ENCODE measurements around the gene ZFP36.

Gene ZFP36

GRCh38 chr19:39407660-39408391 lies 1.2 kb downstream of the ZFP36 start:
- no peaks in the 10 kb centered on the region for H3K36me3 ChIP-seq (ENCODE audit: insufficient read depth, low read length)
- H3K9ac ChIP-seq (ENCODE audit: low read depth, low read length): peak overlapping the region; percentile 97
- H3K9me3 ChIP-seq (ENCODE audit: control insufficient read depth, insufficient read depth, low read length): no peaks in the 10 kb centered on the region
- H3K4me1 ChIP-seq (ENCODE audit: insufficient read depth, low read length): peaks cover 15% of the 10 kb centered on the region

DNA sequence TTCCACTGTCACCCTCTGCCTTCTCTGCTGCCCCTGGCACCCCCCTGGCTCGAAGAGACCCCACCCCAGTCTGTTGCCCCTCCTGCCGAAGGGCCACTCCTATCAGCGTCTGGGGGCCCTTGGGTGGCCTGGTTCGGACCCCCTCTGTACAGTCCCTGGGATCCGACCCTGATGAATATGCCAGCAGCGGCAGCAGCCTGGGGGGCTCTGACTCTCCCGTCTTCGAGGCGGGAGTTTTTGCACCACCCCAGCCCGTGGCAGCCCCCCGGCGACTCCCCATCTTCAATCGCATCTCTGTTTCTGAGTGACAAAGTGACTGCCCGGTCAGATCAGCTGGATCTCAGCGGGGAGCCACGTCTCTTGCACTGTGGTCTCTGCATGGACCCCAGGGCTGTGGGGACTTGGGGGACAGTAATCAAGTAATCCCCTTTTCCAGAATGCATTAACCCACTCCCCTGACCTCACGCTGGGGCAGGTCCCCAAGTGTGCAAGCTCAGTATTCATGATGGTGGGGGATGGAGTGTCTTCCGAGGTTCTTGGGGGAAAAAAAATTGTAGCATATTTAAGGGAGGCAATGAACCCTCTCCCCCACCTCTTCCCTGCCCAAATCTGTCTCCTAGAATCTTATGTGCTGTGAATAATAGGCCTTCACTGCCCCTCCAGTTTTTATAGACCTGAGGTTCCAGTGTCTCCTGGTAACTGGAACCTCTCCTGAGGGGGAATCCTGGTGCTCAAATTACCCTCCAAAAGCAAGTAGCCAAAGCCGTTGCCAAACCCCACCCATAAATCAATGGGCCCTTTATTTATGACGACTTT lies 2.0 kb downstream of the ZFP36 start:
- H3K9me3 ChIP-seq (ENCODE audit: control insufficient read depth, insufficient read depth, low read length): no peaks in the 10 kb centered on the region
- H3K4me1 ChIP-seq (ENCODE audit: insufficient read depth, low read length): peaks cover 15% of the 10 kb centered on the region
- peak overlapping the region; percentile 9; the same call in 1 of the 2 replicates for H3K9ac ChIP-seq (ENCODE audit: low read depth, low read length)
- no peaks in the 10 kb centered on the region for H3K36me3 ChIP-seq (ENCODE audit: insufficient read depth, low read length)

DNA sequence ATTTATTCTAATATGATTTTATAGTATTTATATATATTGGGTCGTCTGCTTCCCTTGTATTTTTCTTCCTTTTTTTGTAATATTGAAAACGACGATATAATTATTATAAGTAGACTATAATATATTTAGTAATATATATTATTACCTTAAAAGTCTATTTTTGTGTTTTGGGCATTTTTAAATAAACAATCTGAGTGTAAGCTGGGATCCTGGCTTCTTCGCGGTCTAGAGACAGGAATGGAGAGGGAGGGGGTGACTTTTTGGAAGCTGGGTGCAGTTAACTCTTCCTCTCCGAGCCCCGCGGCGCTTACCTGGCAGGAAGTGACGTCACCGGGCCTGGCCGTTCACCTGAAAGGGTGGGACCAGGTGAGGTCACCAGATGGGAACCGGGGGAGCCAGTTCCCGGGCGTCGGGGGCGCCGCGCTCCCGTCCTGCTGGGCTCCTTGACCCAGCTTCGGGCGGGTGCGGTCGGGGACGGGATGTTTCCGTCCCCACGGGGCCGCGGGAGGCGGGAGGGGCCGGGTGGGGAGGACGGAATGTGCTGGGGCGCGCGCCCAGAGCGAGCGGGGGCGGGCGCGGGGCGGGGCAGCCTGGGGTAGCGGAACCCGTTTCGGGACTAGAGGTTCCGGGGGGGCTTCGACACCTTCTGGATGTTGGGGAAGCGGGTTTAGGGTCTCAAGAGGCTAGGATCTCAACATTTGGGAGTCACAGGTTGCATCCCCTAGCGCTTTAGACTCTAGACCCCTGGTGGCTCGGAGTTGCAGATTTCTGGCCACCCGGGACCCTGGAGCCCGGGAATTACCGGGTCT lies 2.8 kb downstream of the ZFP36 start:
- Histone ChIP-seq H3K36me3 (ENCODE audit: insufficient read depth, low read length) (no peaks in the 10 kb centered on the region), H3K9me3 (ENCODE audit: control insufficient read depth, insufficient read depth, low read length) (no peaks in the 10 kb centered on the region), H3K4me1 (ENCODE audit: insufficient read depth, low read length) (peaks cover 15% of the 10 kb centered on the region), H3K9ac (ENCODE audit: low read depth, low read length) (peak overlapping the region; percentile 93)

DNA sequence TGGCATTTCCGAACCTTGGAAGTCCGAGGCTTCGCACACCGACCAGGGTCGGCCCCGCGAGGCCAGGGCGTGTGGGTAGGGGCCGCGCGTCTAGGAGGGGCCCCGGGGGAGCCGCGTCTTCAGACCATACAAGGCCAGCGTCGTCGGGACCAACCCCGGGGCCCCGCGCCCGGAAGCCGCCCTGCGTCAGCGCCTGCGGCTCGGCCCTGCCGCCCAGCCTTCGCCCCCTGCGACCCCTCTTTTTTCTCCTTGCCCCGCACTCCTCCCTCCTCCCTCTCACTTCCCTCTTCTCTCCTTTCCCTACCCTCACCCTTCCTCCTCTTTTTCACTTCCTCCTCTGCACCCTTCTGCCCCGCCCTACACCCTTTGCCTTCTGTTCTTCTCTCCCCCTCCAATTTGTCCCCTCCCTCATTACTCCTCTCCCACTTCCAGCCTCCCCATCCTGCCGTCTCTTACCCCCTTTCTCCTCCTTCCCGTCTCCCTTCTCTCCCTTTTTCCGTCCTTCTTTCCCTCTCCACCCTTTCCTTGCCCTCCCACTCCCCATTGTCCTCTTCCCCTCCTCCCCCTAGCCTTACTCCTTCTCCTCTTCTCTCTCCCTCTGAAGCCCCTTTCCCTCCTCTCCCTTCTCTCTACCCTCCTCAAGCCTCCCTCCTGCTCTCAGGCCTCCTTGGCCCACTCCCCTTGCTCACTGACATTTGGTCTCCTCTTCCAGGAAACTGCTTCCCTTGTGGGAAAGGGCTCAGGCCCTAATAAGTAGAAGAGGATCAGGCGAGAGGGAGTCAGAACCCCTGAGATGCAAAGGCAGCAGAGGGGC lies 3.6 kb downstream of the ZFP36 start:
- Histone ChIP-seq H3K4me1 (ENCODE audit: insufficient read depth, low read length) (peaks cover 15% of the 10 kb centered on the region), H3K9me3 (ENCODE audit: control insufficient read depth, insufficient read depth, low read length) (no peaks in the 10 kb centered on the region), H3K36me3 (ENCODE audit: insufficient read depth, low read length) (no peaks in the 10 kb centered on the region), H3K9ac (ENCODE audit: low read depth, low read length) (peak overlapping the region; percentile 93)

- Histone ChIP-seq H3K9ac (ENCODE audit: low read depth, low read length) (peak overlapping the region; percentile 93), H3K36me3 (ENCODE audit: insufficient read depth, low read length) (no peaks in the 10 kb centered on the region), H3K9me3 (ENCODE audit: control insufficient read depth, insufficient read depth, low read length) (no peaks in the 10 kb centered on the region), H3K4me1 (ENCODE audit: insufficient read depth, low read length) (peaks cover 15% of the 10 kb centered on the region)
Measured at GRCh38 chr19:39410831-39411080, 4.1 kb downstream of the ZFP36 start.

DNA sequence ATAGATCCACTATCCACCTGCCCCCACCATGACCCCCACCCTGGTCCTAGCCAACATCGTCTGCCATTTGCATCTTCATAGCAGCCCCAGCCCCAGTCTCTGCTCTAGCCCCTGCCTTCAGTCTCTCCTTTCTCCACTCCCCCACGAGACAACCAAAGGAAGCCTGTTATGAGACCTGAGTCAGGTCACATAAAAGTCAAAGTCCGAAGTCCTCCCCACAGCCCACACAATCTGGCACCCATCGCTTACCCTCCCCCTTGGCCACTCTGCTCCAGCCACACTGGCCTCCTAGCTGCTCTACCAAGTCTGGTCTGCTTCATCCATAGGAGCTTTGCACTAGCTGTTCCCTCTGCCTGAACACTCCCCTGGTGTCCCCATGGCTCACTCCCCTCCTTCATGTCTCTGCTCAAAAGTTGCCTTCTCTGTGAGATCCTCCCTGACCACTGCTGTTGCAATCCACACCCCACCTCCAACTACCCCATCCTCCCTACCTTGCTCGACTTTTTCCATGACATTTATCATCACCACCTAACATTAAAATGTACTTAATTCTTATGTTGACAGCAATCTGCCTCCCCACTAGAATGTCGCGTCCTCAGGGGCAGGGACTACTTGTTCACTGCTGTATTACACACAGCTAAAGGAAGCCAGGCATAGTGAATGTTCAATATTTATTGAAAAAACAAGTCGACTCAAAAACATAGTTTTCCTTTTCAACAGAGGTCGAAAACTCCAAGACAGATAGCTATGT lies 4.6 kb downstream of the ZFP36 start:
- H3K9me3 ChIP-seq (ENCODE audit: control insufficient read depth, insufficient read depth, low read length): no peaks in the 10 kb centered on the region
- H3K4me1 ChIP-seq (ENCODE audit: insufficient read depth, low read length): peaks cover 15% of the 10 kb centered on the region
- peak overlapping the region; percentile 93 for H3K9ac ChIP-seq (ENCODE audit: low read depth, low read length)
- no peaks in the 10 kb centered on the region for H3K36me3 ChIP-seq (ENCODE audit: insufficient read depth, low read length)

GRCh38 chr19:39411832-39412099 lies 5.1 kb downstream of the ZFP36 start:
- H3K9ac ChIP-seq (ENCODE audit: low read depth, low read length): peak overlapping the region; percentile 93
- peaks cover 15% of the 10 kb centered on the region for H3K4me1 ChIP-seq (ENCODE audit: insufficient read depth, low read length)
- no peaks in the 10 kb centered on the region; the same call in 1 of the 2 replicates for H3K36me3 ChIP-seq (ENCODE audit: insufficient read depth, low read length)
- no peaks in the 10 kb centered on the region for H3K9me3 ChIP-seq (ENCODE audit: control insufficient read depth, insufficient read depth, low read length)

- Histone ChIP-seq H3K9me3 (ENCODE audit: control insufficient read depth, insufficient read depth, low read length) (no peaks in the 10 kb centered on the region), H3K4me1 (ENCODE audit: insufficient read depth, low read length) (peaks cover 15% of the 10 kb centered on the region), H3K36me3 (ENCODE audit: insufficient read depth, low read length) (no peaks in the 10 kb centered on the region; the same call in 1 of the 2 replicates), H3K9ac (ENCODE audit: low read depth, low read length) (peak within 1 kb of the TSS; percentile 96)
Measured at GRCh38 chr19:39412100-39412866, 5.6 kb downstream of the ZFP36 start, which contains the start of gene PLEKHG2. PLEKHG2 (plus strand) TSS chr19:39412669; CDS start chr19:39414087, 1,418 bp downstream.

GRCh38 chr19:39412867-39413271 lies 6.2 kb downstream of the ZFP36 start:
- H3K4me1 ChIP-seq (ENCODE audit: insufficient read depth, low read length): peaks cover 15% of the 10 kb centered on the region
- H3K9ac ChIP-seq (ENCODE audit: low read depth, low read length): peak overlapping the region; percentile 96
- H3K36me3 ChIP-seq (ENCODE audit: insufficient read depth, low read length): no peaks in the 10 kb centered on the region; the same call in none of the 2 replicates
- no peaks in the 10 kb centered on the region for H3K9me3 ChIP-seq (ENCODE audit: control insufficient read depth, insufficient read depth, low read length)

GRCh38 chr19:39413272-39413910 lies 6.7 kb downstream of the ZFP36 start:
- Histone ChIP-seq H3K9ac (ENCODE audit: low read depth, low read length) (peak overlapping the region; percentile 96), H3K36me3 (ENCODE audit: insufficient read depth, low read length) (peaks cover under 1% of the 10 kb centered on the region), H3K9me3 (ENCODE audit: control insufficient read depth, insufficient read depth, low read length) (no peaks in the 10 kb centered on the region), H3K4me1 (ENCODE audit: insufficient read depth, low read length) (peaks cover 15% of the 10 kb centered on the region)

- peaks cover 13% of the 10 kb centered on the region for H3K4me1 ChIP-seq (ENCODE audit: insufficient read depth, low read length)
- H3K9me3 ChIP-seq (ENCODE audit: control insufficient read depth, insufficient read depth, low read length): no peaks in the 10 kb centered on the region
- H3K9ac ChIP-seq (ENCODE audit: low read depth, low read length): peak overlapping the region; percentile 96
- H3K36me3 ChIP-seq (ENCODE audit: insufficient read depth, low read length): peaks cover 5% of the 10 kb centered on the region
Measured at GRCh38 chr19:39413911-39414608, 7.4 kb downstream of the ZFP36 start.

Measured in ES-I3 (cell line).